BJ (cell line): ENCODE results near the gene DAGLB. TPM values are rescaled to one million over a fixed set of nuclear protein-coding genes. Genes with fewer than 3 reads are reported as not detected.
"Not testable (repeated sequence)": the region's sequence is repeated elsewhere in the genome, so short reads cannot be mapped to it uniquely, and the experiment has no call there.

Experiments used
- CTCF ChIA-PET: fragments of 350-600 bp; formaldehyde crosslinking; extraction: SDS; loops from one replicate; lab custom pipeline; 2021; ENCODE audit warnings: antibody characterized with exemption, inconsistent platforms; lab: Yijun Ruan, JAX
- POLR2A ChIA-PET: fragments of 300-600 bp; sonication (Branson Sonifier 250); formaldehyde crosslinking; extraction: SDS; loops from one replicate; lab custom pipeline; 2021; ENCODE audit warnings: antibody characterized with exemption; lab: Charles Lee
- DNase-seq: peaks from one replicate; pipeline ENCODE4 v3.0.0-alpha.2; 2011; ENCODE audit warnings: low read depth
- H3K27me3 ChIP-seq: 2 replicates; pipeline ENCODE4 v1.6.0; 2011; ENCODE audit warnings: low read length; ENCODE audit not compliant: control insufficient read depth, insufficient read depth
- H3K36me3 ChIP-seq: 2 replicates; pipeline ENCODE4 v1.5.1; 2011; ENCODE audit warnings: low read length; ENCODE audit not compliant: control insufficient read depth, insufficient read depth
- H3K4me3 ChIP-seq: 2 replicates; pipeline ENCODE4 v1.5.1; 2011; ENCODE audit warnings: low read depth, mild to moderate bottlenecking, control low read depth, low read length
- CTCF ChIP-seq: IDR thresholded peaks from 2 replicates; pipeline ENCODE4 v1.5.1; 2011; ENCODE audit warnings: low read depth, mild to moderate bottlenecking, control low read depth, inconsistent platforms, low read length, moderate library complexity; ENCODE audit not compliant: insufficient read depth
- polyA plus RNA-seq: library from polyadenylated mRNA; depleted of rRNA; stranded (reverse); fragments of >200 nt; gene quantifications from 2 replicates; pipeline ENCODE4 v1.2.3, GENCODE V29; 2011

The DAGLB gene
- polyA plus RNA-seq, 1 experiment: 40.5 TPM

- Histone ChIP-seq H3K27me3 (no peaks in the 10 kb centered on the region), H3K36me3 (peaks cover 2% of the 10 kb centered on the region; the same call in 1 of the 2 replicates), H3K4me3 (no peak overlapping the region)
- DNase-seq: no peak
- ChIA-PET CTCF (no interaction called here), POLR2A (interaction anchor here (0.7 kb wide), 1 partner anchor 826 kb away, joined by 3 read pairs; no protein-coding TSS in a partner anchor)
- no peak for TF ChIP-seq CTCF
These were observed 67.9 kb downstream of the DAGLB start for GRCh38 chr7:6379886-6380285.

DNA sequence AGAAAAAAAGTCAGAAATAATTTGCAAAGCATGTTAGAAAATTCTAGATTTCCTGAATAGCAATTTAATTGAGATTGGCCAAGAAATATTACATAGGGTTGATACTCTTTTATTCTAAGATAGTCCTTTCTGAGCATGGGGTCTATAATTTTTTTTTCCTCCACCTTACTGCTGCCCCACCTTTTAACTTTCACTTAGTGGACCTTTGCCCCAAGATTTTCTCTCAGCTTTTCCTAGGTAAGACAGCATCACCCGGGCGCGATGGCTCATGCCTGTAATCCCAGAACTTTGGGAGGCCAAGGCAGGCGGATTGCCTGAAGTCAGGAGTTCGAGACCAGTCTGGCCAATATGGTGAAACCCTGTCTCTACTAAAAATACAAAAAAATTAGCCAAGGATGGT, 69.2 kb downstream of the DAGLB start:
- CTCF ChIA-PET, H3K27me3 ChIP-seq, H3K36me3 ChIP-seq, POLR2A ChIA-PET, H3K4me3 ChIP-seq, DNase-seq: not testable (repeated sequence)

- ChIA-PET POLR2A (no interaction called here), CTCF (interaction anchor here (1.4 kb wide), 1 partner anchor 9 kb away, joined by 4 read pairs; no protein-coding TSS in a partner anchor)
- Histone ChIP-seq H3K36me3 (peaks cover 2% of the 10 kb centered on the region; the same call in 1 of the 2 replicates), H3K4me3 (peak overlapping the region; percentile 18; the same call in 1 of the 2 replicates), H3K27me3 (no peaks in the 10 kb centered on the region)
- DNase-seq: no peak
- no peak for TF ChIP-seq CTCF
These were observed 70.9 kb downstream of the DAGLB start for GRCh38 chr7:6376820-6377219.

DNA sequence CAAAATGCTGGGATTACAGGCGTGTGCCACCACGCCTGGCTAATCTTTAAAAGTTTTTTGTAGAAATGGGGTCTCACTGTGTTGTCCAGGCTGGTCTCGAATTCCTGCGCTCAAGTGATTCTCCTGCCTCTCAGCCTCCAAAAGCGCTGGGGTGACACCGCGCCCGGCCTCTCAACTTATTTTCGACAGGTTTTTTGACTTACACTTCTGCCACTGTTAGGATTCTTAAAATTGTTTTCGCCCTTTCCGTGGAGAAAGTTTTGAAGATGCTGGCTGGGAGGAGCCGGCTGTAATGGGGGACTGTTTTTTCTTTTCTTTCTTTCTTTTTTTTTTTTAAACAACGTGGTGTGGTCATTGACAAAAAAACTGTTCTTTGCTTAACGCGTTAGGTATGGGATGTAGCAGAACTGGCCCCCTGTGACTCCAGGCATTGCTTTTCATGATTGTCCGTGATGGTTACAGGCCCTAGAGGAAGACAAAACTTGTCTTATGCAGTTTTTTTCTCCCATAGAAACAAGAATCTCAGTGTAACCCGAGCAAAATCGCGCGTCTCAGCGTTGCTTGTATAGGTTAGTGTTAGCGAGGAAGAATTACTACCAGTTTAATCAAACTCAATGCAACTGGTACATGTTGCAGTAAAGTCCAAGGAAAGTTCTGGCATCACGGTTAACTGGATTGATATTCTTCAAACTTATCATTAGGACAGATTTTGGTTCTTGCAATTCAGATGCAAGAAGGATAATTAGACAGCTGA, 72.2 kb downstream of the DAGLB start:
- no peak for DNase-seq
- peak overlapping the region; percentile 82 for H3K4me3 ChIP-seq
- H3K36me3 ChIP-seq: peaks cover 2% of the 10 kb centered on the region; the same call in 1 of the 2 replicates
- H3K27me3 ChIP-seq: no peaks in the 10 kb centered on the region
- ChIA-PET CTCF (no interaction called here), POLR2A (no interaction called here)
- no peak for TF ChIP-seq CTCF

GRCh38 chr7:6367701-6368211, 80.0 kb downstream of the DAGLB start:
- POLR2A ChIA-PET: interaction anchor here (0.6 kb wide), 1 partner anchor 15 kb away, joined by 21 read pairs; no protein-coding TSS in a partner anchor

More at GRCh38 chr7:6367701-6368211, 80.0 kb downstream of the DAGLB start:
- no peak for TF ChIP-seq CTCF
- Histone ChIP-seq H3K4me3 (no peak overlapping the region), H3K36me3 (no peaks in the 10 kb centered on the region), H3K27me3 (no peaks in the 10 kb centered on the region)
- DNase-seq: no peak
- CTCF ChIA-PET: interaction anchor here (0.6 to 1.2 kb wide), 6 partner anchors 9 to 513 kb away, joined by 3 to 4 read pairs (median 4); no protein-coding TSS in a partner anchor
